Ovary (tissue), 3 donors: ENCODE measurements around the gene BCOR.

ENCODE experiments used
- CTCF ChIP-seq, 3 donors: fragments of 450-650 bp in 2 of 3; fragments of 200-600 bp in 1 of 3; IDR thresholded peaks; one replicate each; pipeline versions ENCODE4 v1.5.1 to v1.8.0; 2016 to 2022; ENCODE audit warnings: antibody characterized with exemption in 3 of 3, mild to moderate bottlenecking in 1 of 3
- EP300 ChIP-seq: sonication (generic); formaldehyde crosslinking; IDR thresholded peaks from one replicate; pipeline ENCODE4 v1.6.1; 2017; ENCODE audit warnings: antibody characterized with exemption
- POLR2A ChIP-seq: fragments of 450-650 bp; IDR thresholded peaks from one replicate; pipeline ENCODE4 v1.6.1; 2017; ENCODE audit warnings: antibody characterized with exemption, mild to moderate bottlenecking, moderate library complexity
- donor health status: DM: no; HTN: no; CAD: no.

- TF ChIP-seq CTCF (IDR thresholded peaks at IDR 0.05) (no peak), EP300 (no peak), POLR2A (no peak)
Measured at GRCh38 chrX:40078489-40079227, 19.1 kb downstream of the BCOR start.
